Measurements from ENCODE around the gene MSRB3.
"Not testable (repeated sequence)": the region's sequence is repeated elsewhere in the genome, so short reads cannot be mapped to it uniquely, and the experiment has no call there.

Gene MSRB3

GRCh38 chr12:65285532-65285931, 7.0 kb downstream of the MSRB3 start:
- DNase-seq (ENCODE audit: extremely low read depth in 1 of 2, low read depth in 1 of 2) = not testable (repeated sequence)

DNA sequence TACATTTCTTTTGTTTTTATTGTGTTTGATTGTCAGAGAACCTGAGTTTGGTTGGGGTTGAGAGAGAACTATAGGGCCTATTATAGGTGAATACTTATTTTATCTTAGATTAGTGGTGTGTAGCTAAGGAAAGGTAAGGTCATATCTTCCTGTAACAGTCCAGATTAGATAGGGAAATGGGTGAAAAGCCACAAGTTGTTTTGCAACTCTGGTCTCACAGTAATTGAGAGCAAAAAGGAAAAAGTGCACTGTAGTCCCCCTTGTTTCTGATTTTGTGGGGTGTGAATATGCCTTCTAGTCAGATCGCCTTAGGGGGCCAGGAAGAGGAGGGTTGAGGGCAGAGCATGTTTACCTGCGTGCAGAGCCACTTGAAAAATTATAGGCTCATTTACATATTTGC, 8.9 kb downstream of the MSRB3 start:
- no peak for DNase-seq (ENCODE audit: extremely low read depth in 1 of 2, low read depth in 1 of 2)

DNA sequence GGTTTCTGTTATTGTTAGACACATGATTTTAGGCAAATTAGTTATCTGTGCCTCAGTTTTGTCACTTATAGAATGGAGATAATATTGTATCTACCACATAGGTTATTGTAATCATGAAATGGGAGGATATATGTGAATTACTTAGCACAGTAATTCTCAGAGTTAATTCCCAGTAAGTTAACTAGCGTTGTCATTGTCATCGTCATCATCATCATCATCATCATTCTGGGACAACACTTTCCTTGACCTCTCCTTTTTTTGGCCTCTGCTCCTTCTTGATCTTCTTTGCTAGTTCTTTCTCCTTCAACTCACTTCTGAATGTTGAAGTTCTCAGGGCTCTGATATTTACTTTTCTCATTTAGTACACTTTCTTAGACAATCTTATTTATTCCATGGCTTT, 13.8 kb downstream of the MSRB3 start:
- DNase-seq (ENCODE audit: extremely low read depth in 1 of 2, low read depth in 1 of 2) = no peak

- DNase-seq (ENCODE audit: extremely low read depth in 1 of 2, low read depth in 1 of 2) = no peak
These were observed 15.3 kb downstream of the MSRB3 start for GRCh38 chr12:65293735-65294134.

- no peak for DNase-seq (ENCODE audit: extremely low read depth in 1 of 2, low read depth in 1 of 2)
These were observed 16.3 kb downstream of the MSRB3 start for GRCh38 chr12:65294641-65295262.

DNA sequence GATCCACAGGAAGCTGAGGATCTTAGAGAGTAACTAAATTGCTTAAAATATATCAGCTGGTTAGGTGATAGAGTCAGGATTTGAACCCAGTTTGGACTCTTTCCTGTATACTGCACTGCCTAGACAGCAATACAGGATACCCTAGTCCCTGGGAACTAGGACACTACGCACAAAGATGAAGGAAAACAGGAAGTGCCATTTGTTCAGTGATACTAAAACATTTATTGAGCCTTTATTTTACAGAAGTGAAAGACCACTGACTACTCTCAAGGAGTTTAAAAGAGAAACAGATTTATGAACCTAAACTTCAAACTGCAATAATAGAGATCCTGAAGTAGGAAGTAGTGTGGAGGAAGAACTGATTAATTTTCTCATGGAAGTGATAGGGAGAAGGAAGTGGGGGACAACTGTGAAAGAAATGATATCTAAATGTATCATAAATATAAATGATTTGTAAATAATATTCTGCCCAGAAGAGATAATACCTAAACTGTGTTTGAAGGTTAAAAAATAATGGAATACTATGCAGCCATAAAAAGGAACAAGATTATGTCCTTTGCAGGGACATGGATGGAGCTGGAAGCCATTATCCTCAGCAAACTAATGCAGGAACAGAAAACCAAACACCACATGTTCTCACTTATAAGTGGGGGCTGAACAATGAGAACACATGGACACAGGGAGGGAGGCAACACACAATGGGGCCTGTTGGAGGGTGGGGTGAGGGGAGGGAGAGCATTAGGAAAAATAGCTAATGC, 18.2 kb downstream of the MSRB3 start:
- no peak for DNase-seq (ENCODE audit: extremely low read depth in 1 of 2, low read depth in 1 of 2)

DNA sequence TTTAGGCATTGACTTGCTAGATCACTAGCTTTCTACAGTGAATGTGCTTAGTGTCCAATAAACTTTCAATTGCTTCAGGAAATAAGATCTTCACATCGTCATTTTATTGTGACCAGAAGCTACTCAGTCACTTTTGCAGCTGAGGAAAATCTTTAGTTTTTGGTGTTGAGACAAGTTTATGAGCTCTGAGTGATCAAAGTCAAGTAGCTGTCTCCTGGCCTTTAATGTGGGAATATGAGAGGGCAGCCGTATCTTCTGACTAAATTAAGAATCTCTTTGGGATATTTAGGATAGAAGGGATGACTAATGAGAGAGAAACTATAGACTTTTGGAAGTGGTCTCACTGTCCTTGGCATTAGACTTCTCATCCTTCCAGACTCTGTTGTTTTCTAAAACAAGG, 21.6 kb downstream of the MSRB3 start:
- DNase-seq (ENCODE audit: extremely low read depth in 1 of 2, low read depth in 1 of 2) = no peak

DNA sequence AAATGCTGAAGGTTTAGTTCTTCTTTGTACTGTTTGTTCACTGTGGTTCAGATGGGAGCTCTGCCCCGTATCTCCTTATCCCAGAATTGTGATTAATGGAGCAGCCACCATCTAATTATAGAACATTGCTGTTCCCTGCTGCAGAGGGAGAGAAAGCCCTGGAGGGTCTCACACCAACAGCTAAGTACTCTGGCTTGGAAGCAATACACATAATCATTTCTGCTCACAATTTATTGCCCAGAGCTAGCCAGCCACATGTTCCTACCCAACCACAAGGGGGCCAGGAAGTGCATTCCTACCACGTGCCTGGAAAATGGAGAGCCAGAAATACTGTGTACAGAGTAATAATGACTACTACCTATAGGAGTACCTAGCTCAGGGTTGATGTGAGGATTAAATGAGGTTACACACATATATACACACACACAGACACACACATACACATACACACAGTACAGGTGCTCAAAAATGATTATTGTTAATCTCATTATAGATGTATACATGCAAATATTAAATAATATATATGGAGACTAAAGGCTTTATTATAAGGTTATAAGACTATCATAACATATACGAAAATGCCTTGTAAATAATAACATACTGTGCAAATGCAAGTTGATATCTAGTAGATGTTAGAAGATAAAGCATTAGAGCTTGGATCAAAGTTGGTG, 22.3 kb downstream of the MSRB3 start:
- DNase-seq (ENCODE audit: extremely low read depth in 1 of 2, low read depth in 1 of 2) = no peak

DNA sequence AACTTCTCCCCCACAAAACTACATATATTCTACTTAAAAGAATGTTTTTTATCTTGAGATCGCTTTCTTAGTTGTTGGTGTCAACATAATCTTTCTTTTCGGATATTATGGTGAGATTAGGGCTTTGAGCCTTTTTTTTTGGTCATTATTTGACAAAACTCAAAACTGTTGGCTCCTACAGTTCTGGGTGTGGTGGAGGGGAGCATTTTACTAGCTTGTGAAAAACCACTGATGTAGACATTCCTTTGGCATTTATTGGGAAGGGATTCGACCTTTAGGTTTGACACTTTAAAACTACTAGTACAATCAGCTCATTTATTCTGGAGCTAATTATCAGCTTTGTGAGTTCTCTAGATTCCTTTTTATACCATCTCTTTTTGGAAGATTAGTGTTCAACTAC, 24.4 kb downstream of the MSRB3 start:
- no peak for DNase-seq (ENCODE audit: extremely low read depth in 1 of 2, low read depth in 1 of 2)

- no peak for DNase-seq (ENCODE audit: extremely low read depth in 1 of 2, low read depth in 1 of 2)
These were observed 27.0 kb downstream of the MSRB3 start for GRCh38 chr12:65305346-65305950.

GRCh38 chr12:65306366-65307168, 28.1 kb downstream of the MSRB3 start:
- DNase-seq (ENCODE audit: extremely low read depth in 1 of 2, low read depth in 1 of 2) = no peak

- no peak for DNase-seq (ENCODE audit: extremely low read depth in 1 of 2, low read depth in 1 of 2)
These were observed 28.7 kb downstream of the MSRB3 start for GRCh38 chr12:65307169-65307501.

GRCh38 chr12:65308006-65308405, 29.5 kb downstream of the MSRB3 start:
- DNase-seq (ENCODE audit: extremely low read depth in 1 of 2, low read depth in 1 of 2) = no peak

GRCh38 chr12:65308601-65309071, 30.2 kb downstream of the MSRB3 start:
- no peak for DNase-seq (ENCODE audit: extremely low read depth in 1 of 2, low read depth in 1 of 2)

DNA sequence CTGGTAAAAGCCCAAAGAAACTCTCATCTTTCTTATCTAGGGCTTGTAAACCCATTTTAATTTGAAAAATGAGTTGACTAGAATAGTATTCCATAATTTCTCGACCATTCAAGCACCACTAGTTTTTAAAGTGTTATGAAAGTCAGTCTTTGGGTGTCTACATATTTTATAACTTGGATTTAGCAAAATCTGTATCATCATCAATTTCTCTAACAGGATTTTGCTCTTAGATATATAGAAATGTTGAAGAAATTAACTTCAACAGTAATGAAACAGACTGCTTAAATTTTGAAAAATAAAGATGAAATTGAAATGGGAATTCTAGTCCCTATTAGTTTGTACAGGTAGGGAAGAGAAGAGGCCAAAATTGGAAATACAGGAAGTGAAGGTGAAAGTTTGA, 32.8 kb downstream of the MSRB3 start:
- DNase-seq (ENCODE audit: extremely low read depth in 1 of 2, low read depth in 1 of 2) = no peak

DNA sequence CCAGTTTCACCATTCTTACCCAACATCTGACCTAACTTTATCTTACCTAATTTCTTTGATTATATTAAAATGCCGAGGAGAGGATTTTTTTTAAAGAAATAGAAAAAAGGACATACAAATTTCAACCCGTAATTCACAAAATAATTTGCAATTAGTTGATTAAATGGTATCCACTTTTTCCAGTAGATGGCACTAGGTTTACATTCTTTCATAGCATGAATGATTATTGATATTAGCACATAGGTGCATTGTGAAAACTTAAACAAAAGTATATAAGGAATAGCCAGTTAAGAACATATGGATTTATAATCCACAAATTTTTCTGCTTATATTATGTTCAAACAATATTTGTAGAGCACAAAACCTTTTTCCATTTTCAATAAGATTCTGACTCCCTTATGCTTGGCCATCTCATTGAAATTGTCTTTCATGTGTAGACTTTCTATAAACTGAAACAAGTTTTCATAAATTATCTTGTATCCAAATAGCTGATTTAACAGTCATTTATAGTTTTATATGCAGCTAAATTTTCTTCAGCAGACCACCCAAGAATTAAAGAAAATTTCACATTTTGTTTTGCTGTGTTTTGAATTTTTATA, 35.3 kb downstream of the MSRB3 start:
- no peak for DNase-seq (ENCODE audit: extremely low read depth in 1 of 2, low read depth in 1 of 2)

DNA sequence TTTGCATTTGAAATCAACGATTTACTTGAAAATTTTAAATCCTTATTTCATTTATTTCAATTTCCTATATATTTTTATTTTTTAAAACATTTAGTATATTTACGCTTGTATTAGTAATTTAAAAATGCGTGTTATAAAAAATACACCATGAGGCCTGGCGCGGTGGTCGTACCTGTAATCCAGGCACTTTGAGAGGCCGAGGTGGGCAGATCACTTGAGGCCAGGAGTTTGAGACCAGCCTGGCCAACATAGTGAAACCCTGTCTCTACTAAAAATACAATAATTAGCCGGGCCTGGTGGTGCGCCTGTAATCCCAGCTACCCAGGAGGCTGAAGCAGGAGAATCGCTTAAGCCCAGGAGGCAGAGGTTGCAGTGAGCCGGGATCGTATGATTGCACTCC, 36.8 kb downstream of the MSRB3 start:
- DNase-seq (ENCODE audit: extremely low read depth in 1 of 2, low read depth in 1 of 2) = not testable (repeated sequence)

- DNase-seq (ENCODE audit: extremely low read depth in 1 of 2, low read depth in 1 of 2) = no peak
These were observed 39.8 kb downstream of the MSRB3 start for GRCh38 chr12:65318186-65318685.

DNA sequence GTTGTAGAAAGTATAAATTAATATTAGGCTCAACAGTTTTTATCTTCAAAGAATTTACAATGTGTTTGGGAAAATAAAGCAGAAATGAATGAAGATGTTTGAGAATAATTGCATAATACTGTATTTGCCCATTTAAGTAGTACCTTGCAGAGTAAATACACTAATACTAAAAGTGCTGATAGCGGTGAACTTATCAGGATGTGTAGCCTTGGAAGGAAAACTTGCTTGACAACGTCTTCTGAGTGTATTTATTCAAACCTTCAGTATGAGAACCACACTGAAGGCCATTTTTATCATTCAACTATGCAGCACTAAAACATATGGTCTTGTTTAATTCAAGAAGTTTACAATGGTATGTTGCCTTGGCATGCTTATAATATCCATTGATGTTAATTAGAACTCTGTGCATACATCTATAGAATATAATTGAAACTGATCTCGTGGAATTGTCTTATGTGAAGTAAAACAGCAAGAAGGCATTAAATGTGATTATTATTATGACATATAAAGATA, 41.3 kb downstream of the MSRB3 start:
- DNase-seq (ENCODE audit: extremely low read depth in 1 of 2, low read depth in 1 of 2) = no peak

GRCh38 chr12:65323070-65323469, 44.6 kb downstream of the MSRB3 start:
- no peak for DNase-seq (ENCODE audit: extremely low read depth in 1 of 2, low read depth in 1 of 2)

Measured in stimulated activated CD8-positive, alpha-beta memory T cell treated with anti-CD3 and anti-CD28 coated beads, Interleukin-7, amount 100 ng/mL, for 48 hours (primary cell).